Subcutaneous preadipocyte (primary cell): ENCODE measurements around the gene CCR7. TPM values are rescaled to one million over a fixed set of nuclear protein-coding genes. Genes with fewer than 3 reads are reported as not detected.

Source experiments
- total RNA-seq: library from RNA; depleted of rRNA; stranded (reverse); fragments of >200 nt; gene quantifications from 2 replicates; pipeline ENCODE4 v1.2.3, GENCODE V29; 2012

Gene CCR7
- total RNA-seq: not detected in 2 replicates

GRCh38 chr17:40564883-40565768 is at the start of gene CCR7:
CCR7 (minus strand) TSS chr17:40565472; CDS start chr17:40565409, 63 bp downstream.

Other genes with a start within 250 kb of the CCR7 start
- 0.39 TPM in 1 of 2 replicates, not detected in the other for gene GJD3, start 200.7 kb downstream of the CCR7 start, total RNA-seq
- 90.4 and 113 TPM in 2 replicates for gene TOP2A, start 147.6 kb downstream of the CCR7 start, total RNA-seq
- 146 and 153 TPM in 2 replicates for gene IGFBP4, start 122.0 kb downstream of the CCR7 start, total RNA-seq
- gene TNS4, start 63.8 kb downstream of the CCR7 start, total RNA-seq: under 0.01 TPM in 1 of 2 replicates, not detected in the other
- 70.2 TPM in 2 replicates for gene SMARCE1, start 82.3 kb upstream of the CCR7 start, total RNA-seq
- gene KRT222, start 99.7 kb upstream of the CCR7 start, total RNA-seq: 0.20 and 0.37 TPM in 2 replicates
- not detected in 2 replicates for gene KRT24, start 138.3 kb upstream of the CCR7 start, total RNA-seq
- not detected in 2 replicates for gene KRT25, start 189.9 kb upstream of the CCR7 start, total RNA-seq
- not detected in 2 replicates for gene KRT26, start 206.7 kb upstream of the CCR7 start, total RNA-seq
- not detected in 2 replicates for gene KRT27, start 217.1 kb upstream of the CCR7 start, total RNA-seq
- gene KRT28, start 234.5 kb upstream of the CCR7 start, total RNA-seq: not detected in 2 replicates